Activated CD4-positive, alpha-beta T cell treated with anti-CD3 and anti-CD28 coated beads, Interleukin-2, amount 10 ng/mL, durations not matched to agents 24 days and 14 days (primary cell): Measurements from ENCODE around the gene ESR2. TPM values are rescaled to one million over a fixed set of nuclear protein-coding genes. Genes with fewer than 3 reads are reported as not detected.

Experiments
- DNase-seq: peaks from one replicate; pipeline ENCODE4 v3.0.0; 2022
- H3K27ac Mint-ChIP-seq: one replicate; pipeline ENCODE4 v1.8.0; 2022; ENCODE audit warnings: mild to moderate bottlenecking, mixed read lengths
- H3K27me3 Mint-ChIP-seq: one replicate; pipeline ENCODE4 v1.8.0; 2022; ENCODE audit warnings: mixed read lengths
- H3K36me3 Mint-ChIP-seq: one replicate; pipeline ENCODE4 v1.8.0; 2022; ENCODE audit warnings: low read depth, mild to moderate bottlenecking, mixed read lengths
- H3K4me1 Mint-ChIP-seq: one replicate; pipeline ENCODE4 v1.8.0; 2021; ENCODE audit warnings: mixed read lengths
- H3K4me3 Mint-ChIP-seq: one replicate; pipeline ENCODE4 v1.8.0; 2022; ENCODE audit warnings: mild to moderate bottlenecking, moderate library complexity, mixed read lengths
- H3K9me3 Mint-ChIP-seq: one replicate; pipeline ENCODE4 v1.8.0; 2021; ENCODE audit warnings: mixed read lengths
- intact Hi-C: fragments of 100-400 bp; cut with micrococcal nuclease; formaldehyde crosslinking; loops from one replicate; pipeline ENCODE4 v1.15.1; 2023
- total RNA-seq: library from RNA; stranded (reverse); gene quantifications from 2 replicates; pipeline ENCODE4 v1.2.3, GENCODE V29; 2022

Gene ESR2
- total RNA-seq, 1 donor from 2014 or later, result not detected

DNA sequence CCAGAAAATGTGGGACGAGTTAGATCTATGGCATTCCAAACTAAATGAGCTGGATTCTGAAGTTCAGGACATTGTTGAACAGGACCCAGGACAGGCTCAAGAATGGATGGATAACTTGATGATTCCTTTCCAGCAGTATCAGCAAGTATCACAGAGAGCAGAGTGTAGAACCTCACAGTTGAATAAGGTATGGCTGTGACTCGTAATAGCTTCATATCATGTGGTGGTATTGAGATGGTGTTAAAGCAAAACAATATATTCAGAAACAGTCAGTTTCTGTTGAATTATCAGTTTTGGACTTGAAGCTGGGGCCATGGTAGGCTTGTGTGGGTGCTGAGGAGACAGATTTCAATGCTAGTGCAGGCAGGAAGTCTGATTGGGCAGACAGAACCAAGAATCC is 213.7 kb downstream of the ESR2 start:
- Mint-ChIP-seq H3K27me3 (no peaks in the 10 kb centered on the region), H3K9me3 (no peaks in the 10 kb centered on the region), H3K27ac (no peak overlapping the region), H3K4me1 (no peaks in the 10 kb centered on the region), H3K36me3 (peaks cover 40% of the 10 kb centered on the region), H3K4me3 (no peak overlapping the region)
- intact Hi-C loops, result no loop called here
- no peak for DNase-seq

DNA sequence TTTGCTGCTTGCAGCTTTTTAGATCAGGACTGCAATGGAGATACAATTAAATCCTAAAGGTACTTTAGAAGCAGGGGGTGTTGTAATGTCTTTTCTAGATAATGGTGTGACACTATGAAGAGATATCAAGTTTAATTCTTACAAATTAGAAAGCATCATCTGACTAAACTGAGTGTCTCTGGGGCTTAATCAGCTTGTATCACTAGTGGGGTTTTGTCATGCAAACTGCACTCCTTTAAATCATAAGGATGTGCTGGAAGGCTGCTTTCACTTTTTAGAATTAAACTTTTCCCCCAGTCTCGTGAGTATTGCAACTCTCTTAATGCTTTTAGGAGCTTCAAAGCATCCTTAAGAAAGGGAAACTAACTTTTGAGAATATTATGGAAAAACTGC is 218.6 kb downstream of the ESR2 start:
- Mint-ChIP-seq H3K27me3 (no peaks in the 10 kb centered on the region), H3K36me3 (peaks cover 54% of the 10 kb centered on the region), H3K27ac (no peak overlapping the region), H3K4me3 (no peak overlapping the region), H3K9me3 (no peaks in the 10 kb centered on the region), H3K4me1 (peaks cover 7% of the 10 kb centered on the region)
- intact Hi-C loops, result loop anchor here (10.0 kb wide), 1 partner anchor 219 kb away; the partner anchor contains the start of gene ESR2
- no peak for DNase-seq

DNA sequence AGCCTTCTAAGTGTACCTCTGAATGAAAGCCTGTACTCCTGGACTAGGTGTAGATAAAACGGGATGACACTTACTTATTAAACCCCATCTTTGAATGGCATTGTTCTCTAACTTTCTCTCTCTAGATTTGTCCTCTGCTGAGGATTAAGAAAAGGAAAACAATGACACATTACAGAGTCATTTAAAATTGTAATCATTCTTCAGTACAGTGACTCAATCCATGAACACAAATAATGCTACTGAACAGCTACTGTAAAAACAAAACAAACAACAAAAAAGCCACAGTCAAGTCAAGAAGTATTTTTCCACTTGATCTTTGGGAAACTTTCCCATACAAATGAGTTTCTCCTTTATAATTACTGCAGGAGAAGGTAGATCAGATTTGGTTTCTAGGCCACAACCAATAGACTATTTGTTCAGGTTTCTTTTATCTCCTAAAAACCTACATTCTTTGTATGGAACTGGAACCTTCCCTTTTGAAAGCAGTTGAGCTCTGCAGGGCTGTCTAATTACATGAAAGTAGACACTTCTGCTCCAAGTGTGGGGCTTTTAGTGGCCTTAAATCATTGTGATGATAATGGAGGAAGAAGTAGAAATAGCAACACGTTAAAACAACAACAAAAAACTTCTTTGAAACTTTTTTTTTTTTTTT is 219.1 kb downstream of the ESR2 start:
- peaks cover 48% of the 10 kb centered on the region for H3K36me3 Mint-ChIP-seq
- peaks cover 7% of the 10 kb centered on the region for H3K4me1 Mint-ChIP-seq
- peak overlapping the region; percentile 17 for H3K27ac Mint-ChIP-seq
- intact Hi-C loops, result loop anchor here (10.0 kb wide), 1 partner anchor 220 kb away; the partner anchor contains the start of gene ESR2
- no peaks in the 10 kb centered on the region for H3K27me3 Mint-ChIP-seq
- H3K4me3 Mint-ChIP-seq, result no peak overlapping the region
- no peaks in the 10 kb centered on the region for H3K9me3 Mint-ChIP-seq
- no peak for DNase-seq

DNA sequence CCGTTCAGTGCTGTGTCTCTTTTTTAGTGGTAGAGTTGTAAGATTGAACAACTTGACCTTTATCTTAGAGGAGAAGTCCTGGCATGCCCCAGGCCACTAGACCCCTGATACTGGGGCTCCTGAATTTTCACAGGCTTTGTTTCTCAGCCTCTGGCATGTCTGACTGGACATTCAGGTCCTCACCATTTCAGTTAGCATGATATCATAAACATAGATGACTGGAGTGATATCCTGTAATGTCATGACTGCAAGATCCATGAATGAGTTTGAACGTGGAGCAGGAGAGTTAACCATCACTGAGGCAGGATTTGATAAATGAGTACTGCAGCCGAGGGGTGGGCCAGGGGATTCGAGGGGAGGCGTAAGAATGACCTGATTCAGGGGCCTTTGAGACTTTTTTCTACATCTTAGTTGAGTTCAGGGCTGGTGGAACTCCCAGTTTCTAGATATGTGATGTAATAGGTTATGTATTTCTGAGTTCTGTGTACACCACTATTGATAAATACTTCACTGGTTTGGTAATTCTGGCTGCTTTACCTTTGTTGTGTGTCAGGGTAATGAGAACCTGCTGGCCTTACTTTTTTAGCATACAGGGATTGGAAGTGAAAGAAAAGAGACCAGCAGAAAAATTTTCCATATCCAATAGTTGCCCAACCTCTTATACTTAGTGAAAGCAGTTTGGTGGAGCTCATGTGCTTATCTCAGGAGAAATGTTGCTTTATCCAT is 224.4 kb downstream of the ESR2 start:
- no peak for DNase-seq
- Mint-ChIP-seq H3K4me3 (no peak overlapping the region), H3K27me3 (no peaks in the 10 kb centered on the region), H3K9me3 (no peaks in the 10 kb centered on the region), H3K27ac (no peak overlapping the region), H3K36me3 (peaks cover 37% of the 10 kb centered on the region), H3K4me1 (peaks cover 4% of the 10 kb centered on the region)
- intact Hi-C loops, result loop anchor here (10.0 kb wide), 1 partner anchor 225 kb away; the partner anchor contains the start of gene ESR2

DNA sequence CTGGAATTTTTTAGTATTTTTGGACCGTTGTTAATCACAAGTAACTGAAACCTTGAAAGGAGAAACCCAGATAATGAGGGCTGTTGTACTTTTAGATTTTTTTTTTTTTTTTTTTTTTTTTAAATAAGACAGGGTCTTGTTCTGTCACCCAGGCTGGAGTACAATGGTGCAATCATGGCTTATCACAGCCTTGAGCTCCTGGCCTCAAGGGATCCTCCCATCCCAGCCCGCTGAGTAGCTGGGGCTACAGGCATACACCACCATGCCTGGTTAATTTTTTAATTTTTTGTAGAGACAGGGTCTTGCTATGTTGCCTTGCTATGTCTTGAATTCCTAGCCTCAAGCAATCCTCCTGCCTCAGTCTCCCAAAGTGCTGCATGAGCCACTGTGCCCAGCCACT is 229.7 kb downstream of the ESR2 start:
- H3K9me3 Mint-ChIP-seq, result no peaks in the 10 kb centered on the region
- intact Hi-C loops, result no loop called here
- no peak for DNase-seq
- no peaks in the 10 kb centered on the region for H3K27me3 Mint-ChIP-seq
- H3K4me3 Mint-ChIP-seq, result no peak overlapping the region
- no peaks in the 10 kb centered on the region for H3K4me1 Mint-ChIP-seq
- peaks cover 10% of the 10 kb centered on the region for H3K36me3 Mint-ChIP-seq
- no peak overlapping the region for H3K27ac Mint-ChIP-seq

DNA sequence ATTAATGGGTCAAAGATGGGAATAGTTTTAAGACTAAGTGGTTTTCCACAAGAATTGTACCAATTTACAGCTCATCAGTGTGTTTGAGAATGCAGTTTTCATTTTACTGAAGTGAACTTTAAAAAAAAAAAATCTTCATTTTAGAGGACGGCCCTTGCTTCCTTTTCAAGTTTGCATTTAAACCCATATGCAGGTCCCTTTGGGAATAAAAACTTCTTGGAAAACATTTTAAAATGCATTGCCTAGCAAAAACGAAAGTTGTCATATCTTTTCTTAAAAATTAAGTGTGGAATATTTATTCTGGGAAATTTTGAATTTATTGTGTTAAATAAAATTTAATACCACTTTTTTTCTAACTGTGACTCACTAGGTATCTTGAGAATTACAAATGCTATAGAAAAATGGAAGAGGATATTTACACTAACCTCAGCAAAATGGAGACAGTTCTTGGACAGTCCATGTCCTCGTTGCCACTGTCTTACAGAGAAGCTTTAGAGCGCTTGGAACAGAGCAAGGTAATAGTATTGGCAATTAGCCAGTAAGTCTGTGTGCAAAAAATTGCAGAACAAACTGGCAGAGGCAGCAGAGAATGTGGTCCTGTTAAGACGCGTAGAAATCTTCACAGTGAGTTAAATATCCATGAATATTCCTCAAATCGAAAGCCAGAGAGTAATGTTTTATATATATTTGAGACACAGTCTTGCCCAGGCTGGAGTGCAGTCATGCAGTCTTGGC is 231.6 kb downstream of the ESR2 start:
- H3K36me3 Mint-ChIP-seq, result peaks cover 20% of the 10 kb centered on the region
- H3K27me3 Mint-ChIP-seq, result no peaks in the 10 kb centered on the region
- H3K4me1 Mint-ChIP-seq, result no peaks in the 10 kb centered on the region
- no peak overlapping the region for H3K27ac Mint-ChIP-seq
- H3K9me3 Mint-ChIP-seq, result no peaks in the 10 kb centered on the region
- no peak overlapping the region for H3K4me3 Mint-ChIP-seq
- intact Hi-C loops, result no loop called here
- no peak for DNase-seq

DNA sequence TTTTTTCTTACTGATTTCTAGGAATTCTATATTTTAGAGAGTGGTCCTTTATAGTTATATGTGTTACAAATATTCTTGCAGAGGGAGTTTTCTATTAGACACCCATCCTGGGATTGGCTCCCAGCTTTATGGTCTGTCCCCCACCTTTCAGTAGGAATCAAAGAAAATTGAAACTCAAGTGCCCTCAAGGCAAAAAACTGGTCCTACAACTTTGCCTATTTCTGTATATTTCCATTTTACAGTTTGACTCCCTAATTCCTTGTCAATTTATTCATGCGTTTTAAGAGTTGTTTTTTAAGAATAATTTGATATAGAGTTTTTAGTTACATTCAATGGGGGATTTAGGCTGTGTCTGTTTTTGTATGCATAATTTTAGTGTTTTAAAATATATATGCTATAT is 232.5 kb downstream of the ESR2 start:
- Mint-ChIP-seq H3K9me3 (no peaks in the 10 kb centered on the region), H3K4me1 (no peaks in the 10 kb centered on the region), H3K27me3 (no peaks in the 10 kb centered on the region), H3K36me3 (peaks cover 24% of the 10 kb centered on the region), H3K27ac (no peak overlapping the region), H3K4me3 (no peak overlapping the region)
- intact Hi-C loops, result no loop called here
- DNase-seq, result no peak

DNA sequence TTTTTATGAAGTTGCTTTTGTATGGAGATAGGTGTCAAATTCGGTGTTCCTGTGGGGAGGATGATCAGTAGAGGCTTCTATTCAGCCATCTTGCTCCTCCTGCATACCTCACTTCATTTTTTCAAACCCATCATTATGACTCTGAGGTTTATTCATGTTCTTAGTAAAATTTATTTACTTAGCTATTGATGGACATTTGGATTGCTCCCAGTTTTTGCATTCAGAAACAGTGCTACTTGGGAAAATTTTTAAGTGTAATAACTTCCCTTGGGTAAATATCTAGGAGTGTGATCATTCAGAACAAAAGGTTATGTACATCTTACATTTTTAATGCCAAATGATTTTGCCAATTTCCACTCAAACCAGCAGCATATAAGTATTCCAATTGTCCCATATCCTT is 233.1 kb downstream of the ESR2 start:
- Mint-ChIP-seq H3K27ac (no peak overlapping the region), H3K27me3 (no peaks in the 10 kb centered on the region), H3K36me3 (peaks cover 23% of the 10 kb centered on the region), H3K4me3 (no peak overlapping the region), H3K9me3 (no peaks in the 10 kb centered on the region), H3K4me1 (no peaks in the 10 kb centered on the region)
- intact Hi-C loops, result no loop called here
- no peak for DNase-seq

DNA sequence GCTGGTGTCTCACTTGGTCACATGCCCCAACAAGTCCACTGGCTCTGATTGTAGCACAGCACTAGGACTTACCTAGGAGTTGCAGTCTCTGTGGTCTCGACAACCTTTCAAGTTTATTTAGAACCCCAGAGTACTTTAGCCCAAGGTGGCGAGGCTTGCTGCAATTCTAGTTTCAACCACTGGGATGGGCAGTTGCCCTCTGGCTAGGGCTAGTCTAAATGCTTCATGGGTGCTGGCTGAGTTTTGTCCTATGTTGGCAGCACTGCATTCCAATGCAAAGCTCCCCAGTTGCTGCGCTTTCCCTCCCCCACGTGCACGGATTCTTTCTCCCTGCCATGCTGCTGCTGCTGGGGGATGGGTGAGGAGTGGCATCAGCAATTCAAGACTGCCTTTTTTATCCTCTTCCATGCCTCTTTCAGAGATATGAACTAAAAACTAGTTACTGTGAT is 233.5 kb downstream of the ESR2 start:
- DNase-seq, result peak; percentile 62
- Mint-ChIP-seq H3K27ac (no peak overlapping the region), H3K36me3 (peaks cover 26% of the 10 kb centered on the region), H3K9me3 (no peaks in the 10 kb centered on the region), H3K27me3 (no peaks in the 10 kb centered on the region), H3K4me3 (no peak overlapping the region), H3K4me1 (no peaks in the 10 kb centered on the region)
- intact Hi-C loops, result no loop called here

DNA sequence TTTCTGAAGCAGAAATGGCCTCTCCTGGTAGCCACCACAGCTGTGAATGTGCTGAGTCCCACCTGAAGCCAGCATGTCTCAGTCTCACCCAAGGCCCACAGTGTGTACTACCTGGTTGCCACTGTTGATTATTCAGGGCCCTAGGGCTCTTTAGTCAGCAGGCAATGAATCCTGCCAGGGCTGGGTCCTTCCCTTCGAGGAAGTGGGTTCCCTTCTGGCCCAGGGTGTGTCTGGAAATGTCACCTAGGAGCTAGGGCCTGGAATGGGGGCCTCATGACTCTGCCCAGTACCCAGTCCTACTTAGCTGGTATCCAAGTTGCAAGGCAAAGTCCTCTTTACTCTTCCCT is 234.0 kb downstream of the ESR2 start:
- H3K36me3 Mint-ChIP-seq, result peaks cover 23% of the 10 kb centered on the region
- H3K4me1 Mint-ChIP-seq, result no peaks in the 10 kb centered on the region

DNA sequence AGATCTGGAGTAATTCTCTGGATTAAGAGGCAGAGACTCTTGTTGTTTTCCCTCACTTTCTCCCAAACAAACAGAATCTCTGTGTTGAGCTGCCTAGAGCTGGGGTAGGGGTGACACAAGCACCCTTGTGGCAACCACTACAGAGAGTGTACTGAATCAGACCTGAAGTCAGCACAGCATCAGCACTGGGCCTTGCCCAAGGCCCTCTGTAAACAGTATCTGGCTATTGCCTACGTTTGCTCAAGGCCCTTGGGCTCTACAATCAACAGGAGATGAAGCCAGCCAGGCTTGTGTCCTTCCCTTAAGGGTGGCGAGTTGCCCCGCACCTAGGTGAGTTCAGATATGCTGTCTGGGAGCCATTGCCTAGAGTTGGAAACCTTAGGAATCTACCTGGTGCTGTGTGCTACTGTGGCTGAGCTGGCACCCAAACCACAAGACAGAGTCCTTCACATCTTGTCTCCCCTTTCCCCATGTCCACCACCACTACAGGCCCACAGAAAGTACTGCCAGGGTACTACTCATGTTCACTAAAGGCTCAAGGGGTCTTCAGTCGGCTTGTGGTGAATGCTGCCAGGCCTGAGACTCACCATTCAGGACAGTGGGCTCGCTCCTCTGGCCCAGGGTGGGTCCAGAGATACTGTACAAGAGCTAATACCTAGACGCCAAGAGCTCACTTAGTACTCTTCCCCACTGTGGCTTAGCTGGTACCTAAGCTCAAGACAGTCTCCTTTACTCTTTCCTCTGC is 234.5 kb downstream of the ESR2 start:
- Mint-ChIP-seq H3K4me1 (no peaks in the 10 kb centered on the region), H3K27me3 (no peaks in the 10 kb centered on the region), H3K36me3 (peaks cover 23% of the 10 kb centered on the region), H3K4me3 (no peak overlapping the region), H3K9me3 (no peaks in the 10 kb centered on the region), H3K27ac (no peak overlapping the region)
- DNase-seq, result no peak
- intact Hi-C loops, result no loop called here

More for the DNA sequence above, 234.0 kb downstream of the ESR2 start:
- H3K9me3 Mint-ChIP-seq, result no peaks in the 10 kb centered on the region
- H3K27ac Mint-ChIP-seq, result no peak overlapping the region
- no peak overlapping the region for H3K4me3 Mint-ChIP-seq
- intact Hi-C loops, result no loop called here
- H3K27me3 Mint-ChIP-seq, result no peaks in the 10 kb centered on the region
- DNase-seq, result no peak

DNA sequence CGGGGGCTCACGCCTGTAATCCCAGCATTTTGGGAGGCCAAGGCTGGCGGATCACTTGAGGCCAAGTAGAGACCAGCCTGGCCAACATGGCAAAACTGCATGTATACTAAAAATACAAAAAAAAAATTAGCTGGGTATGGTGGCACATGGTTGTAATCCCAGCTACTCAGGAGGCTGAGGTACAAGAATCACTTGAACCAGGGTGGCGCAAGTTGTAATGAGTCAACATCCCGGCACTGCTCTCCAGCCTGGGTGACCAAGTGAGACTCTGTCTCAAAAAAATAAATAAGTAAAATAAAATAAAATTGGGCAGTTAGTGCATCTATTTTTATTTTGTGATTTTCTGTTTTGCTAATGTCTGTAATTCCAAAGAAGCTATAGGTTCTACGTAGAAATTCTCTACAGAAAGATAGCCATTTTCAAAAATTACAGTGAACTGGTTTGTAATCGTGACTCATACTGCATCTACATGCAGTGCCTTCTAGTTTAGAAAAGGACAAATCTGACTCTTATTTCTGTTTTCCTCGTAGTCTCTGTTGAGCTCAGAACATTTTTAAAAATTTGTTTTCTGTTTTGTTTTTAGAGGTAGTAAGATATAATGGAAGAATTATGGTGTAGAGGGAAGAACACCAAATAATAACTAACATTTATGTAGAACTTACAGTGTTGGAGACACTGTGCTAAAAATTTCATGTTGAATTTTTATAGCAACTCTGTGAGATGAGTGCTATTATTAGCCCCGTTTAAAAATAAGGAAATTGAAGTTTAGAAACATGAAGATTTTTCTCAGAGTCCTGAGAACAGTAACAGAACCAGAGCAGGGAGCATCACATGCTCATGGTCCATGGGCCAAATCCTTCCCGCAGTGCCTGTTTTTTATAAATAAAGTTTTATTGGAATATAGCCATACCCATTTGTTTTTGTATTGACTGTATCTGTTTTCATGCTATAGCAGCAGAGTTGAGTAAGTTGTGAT is 240.2 kb downstream of the ESR2 start:
- intact Hi-C loops, result no loop called here
- H3K4me3 Mint-ChIP-seq, result no peak overlapping the region
- H3K36me3 Mint-ChIP-seq, result peaks cover 42% of the 10 kb centered on the region
- H3K9me3 Mint-ChIP-seq, result no peaks in the 10 kb centered on the region
- no peak for DNase-seq
- H3K27me3 Mint-ChIP-seq, result no peaks in the 10 kb centered on the region
- no peaks in the 10 kb centered on the region for H3K4me1 Mint-ChIP-seq
- no peak overlapping the region for H3K27ac Mint-ChIP-seq
